Measurements from ENCODE around the gene EFCAB6.
"Not testable (repeated sequence)": the region's sequence is repeated elsewhere in the genome, so short reads cannot be mapped to it uniquely, and the experiment has no call there.

EFCAB6 gene

GRCh38 chr22:43698403-43698802, 113.7 kb downstream of the EFCAB6 start:
- ATAC-seq: no peak

- no peak for ATAC-seq
These were observed 114.2 kb downstream of the EFCAB6 start for GRCh38 chr22:43697894-43698293.

GRCh38 chr22:43693249-43693648, 118.9 kb downstream of the EFCAB6 start:
- no peak for ATAC-seq

GRCh38 chr22:43689356-43689755, 122.7 kb downstream of the EFCAB6 start:
- ATAC-seq: no peak

GRCh38 chr22:43682851-43683250, 129.3 kb downstream of the EFCAB6 start:
- ATAC-seq: no peak

- ATAC-seq: no peak
These were observed 130.3 kb downstream of the EFCAB6 start for GRCh38 chr22:43681731-43682360.

- no peak for ATAC-seq
These were observed 141.6 kb downstream of the EFCAB6 start for GRCh38 chr22:43670513-43670912.

GRCh38 chr22:43669190-43669589, 142.9 kb downstream of the EFCAB6 start:
- ATAC-seq: no peak

GRCh38 chr22:43667656-43668055, 144.4 kb downstream of the EFCAB6 start:
- ATAC-seq: no peak

GRCh38 chr22:43666457-43666856, 145.6 kb downstream of the EFCAB6 start:
- no peak for ATAC-seq

GRCh38 chr22:43658823-43659222, 153.3 kb downstream of the EFCAB6 start:
- ATAC-seq: no peak

GRCh38 chr22:43656581-43656980, 155.5 kb downstream of the EFCAB6 start:
- ATAC-seq: not testable (repeated sequence)

- no peak for ATAC-seq
These were observed 157.8 kb downstream of the EFCAB6 start for GRCh38 chr22:43654271-43654670.

GRCh38 chr22:43652845-43653244, 159.3 kb downstream of the EFCAB6 start:
- no peak for ATAC-seq

GRCh38 chr22:43643387-43643786, 168.7 kb downstream of the EFCAB6 start:
- ATAC-seq: no peak

GRCh38 chr22:43642319-43643206, 169.5 kb downstream of the EFCAB6 start:
- ATAC-seq: no peak

GRCh38 chr22:43639228-43639948, 172.7 kb downstream of the EFCAB6 start:
- ATAC-seq: no peak

GRCh38 chr22:43637275-43638260, 174.5 kb downstream of the EFCAB6 start:
- ATAC-seq: no peak

GRCh38 chr22:43636086-43636485, 176.0 kb downstream of the EFCAB6 start:
- ATAC-seq: no peak

- no peak for ATAC-seq
These were observed 177.0 kb downstream of the EFCAB6 start for GRCh38 chr22:43635101-43635500.

- no peak for ATAC-seq
These were observed 177.8 kb downstream of the EFCAB6 start for GRCh38 chr22:43634316-43634715.

- no peak for ATAC-seq
These were observed 178.3 kb downstream of the EFCAB6 start for GRCh38 chr22:43633631-43634285.
